OCI-LY7 (cell line): ENCODE results near the gene TRPM3.

ENCODE experiments used
- CTCF ChIP-seq: fragments of 200-600 bp; sonication (generic); conservative IDR thresholded peaks from 2 replicates; pipeline ENCODE4 v1.5.1; 2014; ENCODE audit warnings: mild to moderate bottlenecking, antibody characterized with exemption, low read length, moderate library complexity, mixed read lengths
- EZH2phosphoT487 ChIP-seq: fragments of 200-600 bp; sonication (generic); IDR thresholded peaks from 2 replicates; pipeline ENCODE4 v1.6.1; 2018; ENCODE audit warnings: low read depth, borderline replicate concordance, mild to moderate bottlenecking, mixed run types, antibody characterized with exemption, low read length, moderate library complexity, mixed read lengths

DNA sequence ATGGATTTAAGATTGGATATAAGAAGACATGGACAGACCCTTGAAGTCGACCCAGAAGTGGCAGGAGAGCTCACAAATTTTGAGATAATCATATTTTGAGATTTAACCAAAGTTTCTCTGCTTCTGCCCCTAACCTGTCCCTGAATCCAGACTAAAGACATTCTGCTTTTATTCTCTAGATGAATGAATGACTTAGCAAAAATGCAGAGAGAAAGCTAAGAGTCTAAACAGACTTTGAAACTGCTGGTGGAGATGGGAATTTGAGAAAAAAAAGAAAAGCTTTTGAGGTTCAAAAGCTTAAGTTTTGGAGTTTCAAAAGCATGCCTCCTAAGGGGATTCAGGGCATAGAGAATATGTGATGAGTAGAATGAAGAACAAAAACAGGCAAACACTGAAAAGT is 621.8 kb downstream of the TRPM3 start:
- TF ChIP-seq CTCF (no peak), EZH2phosphoT487 (no peak)
